Keratinocyte (primary cell): ENCODE data around the gene RNF115. TPM values are rescaled to one million over a fixed set of nuclear protein-coding genes. Genes with fewer than 3 reads are reported as not detected.

Experiments
- DNase-seq: peaks from one replicate; pipeline ENCODE4 v3.0.0-alpha.2; 2011; ENCODE audit warnings: low read depth, missing footprints, low spot score
- FAIRE-seq: peaks from 2 replicates; lab custom pipeline; 2011; peaks lifted over from hg19 to GRCh38; lab: Jason Lieb, UNC
- H2AFZ ChIP-seq: 2 replicates; pipeline ENCODE4 v1.6.0; 2012; ENCODE audit warnings: low read length, control low read depth, inconsistent platforms; ENCODE audit not compliant: control insufficient read depth
- H3K27ac ChIP-seq: 2 replicates; pipeline ENCODE4 v1.5.1; 2011; ENCODE audit warnings: low read length; ENCODE audit not compliant: control insufficient read depth, insufficient read depth
- H3K27me3 ChIP-seq: 3 replicates; pipeline ENCODE4 v1.6.0; 2011; ENCODE audit warnings: low read length; ENCODE audit not compliant: control insufficient read depth, insufficient read depth; ENCODE audit errors: extremely low read depth
- H3K36me3 ChIP-seq, 2 experiments: 2 replicates in 1 of 2; 3 replicates in 1 of 2; pipeline ENCODE4 v1.5.1; 2011; ENCODE audit warnings: low read length in 2 of 2, mild to moderate bottlenecking in 1 of 2; ENCODE audit not compliant: control insufficient read depth in 2 of 2, insufficient read depth in 2 of 2; ENCODE audit errors: extremely low read depth in 1 of 2
- H3K4me1 ChIP-seq: 3 replicates; pipeline ENCODE4 v1.5.1; 2011; ENCODE audit warnings: low read length; ENCODE audit not compliant: control insufficient read depth, insufficient read depth; ENCODE audit errors: extremely low read depth
- H3K4me2 ChIP-seq: 3 replicates; pipeline ENCODE4 v1.6.0; 2011; ENCODE audit warnings: low read depth, low read length; ENCODE audit not compliant: control insufficient read depth, insufficient read depth; ENCODE audit errors: extremely low read depth
- H3K4me3 ChIP-seq, 3 experiments: fragments of 200-600 bp in 1 of 3; sonication (generic) in 1 of 3; 2 replicates in 2 of 3; 3 replicates in 1 of 3; pipeline ENCODE4 v1.5.1; 2011 to 2016; ENCODE audit warnings: low read length in 3 of 3, mild to moderate bottlenecking in 3 of 3, control low read depth in 2 of 3, inconsistent platforms in 1 of 3, low read depth in 1 of 3, mixed read lengths in 1 of 3, mixed run types in 1 of 3, moderate library complexity in 1 of 3; ENCODE audit not compliant: control insufficient read depth in 2 of 3, insufficient read depth in 2 of 3; ENCODE audit errors: extremely low read depth in 1 of 3
- H3K79me2 ChIP-seq: 2 replicates; pipeline ENCODE4 v1.6.0; 2012; ENCODE audit warnings: low read length; ENCODE audit not compliant: control insufficient read depth, insufficient read depth
- H3K9ac ChIP-seq: 3 replicates; pipeline ENCODE4 v1.6.0; 2011; ENCODE audit warnings: low read length; ENCODE audit not compliant: control insufficient read depth, insufficient read depth; ENCODE audit errors: extremely low read depth
- H3K9me1 ChIP-seq: 3 replicates; pipeline ENCODE4 v1.6.0; 2011; ENCODE audit warnings: low read length; ENCODE audit not compliant: control insufficient read depth, insufficient read depth; ENCODE audit errors: extremely low read depth
- H3K9me3 ChIP-seq: 2 replicates; pipeline ENCODE4 v1.5.1; 2012; ENCODE audit warnings: low read depth, low read length; ENCODE audit not compliant: control insufficient read depth
- H4K20me1 ChIP-seq: 3 replicates; pipeline ENCODE4 v1.6.0; 2011; ENCODE audit warnings: low read length; ENCODE audit not compliant: control insufficient read depth, insufficient read depth; ENCODE audit errors: extremely low read depth
- EZH2 ChIP-seq: IDR thresholded peaks from one replicate; pipeline ENCODE4 v1.6.1; 2012; ENCODE audit warnings: inconsistent platforms, mild to moderate bottlenecking, low read length, moderate library complexity
- dilution Hi-C: fragments of 300-500 bp; cut with MboI; formaldehyde crosslinking; loops from one replicate; pipeline ENCODE4 v1.7.0; 2020; ENCODE audit warnings: low sequenced_read_pairs; ENCODE audit not compliant: extremely low pct_ligation_motif_present
- polyA plus RNA-seq, 5 experiments: library from polyadenylated mRNA; depleted of rRNA in 3 of 5; stranded (reverse) in 3 of 5; stranded (forward) in 1 of 5; unstranded in 1 of 5; fragments of >200 nt; gene quantifications; 1 replicate in 1 of 5; 2 replicates in 3 of 5; 3 replicates in 1 of 5; pipeline versions ENCODE4 v1.2.1 to v1.2.3, GENCODE V29; 2011 to 2012; ENCODE audit warnings: missing spikeins in 2 of 5, low read depth in 1 of 5, low replicate concordance in 1 of 5
- TF ChIP-seq, protein P1 (sequence below), 3 experiments: IDR thresholded peaks in 1 of 3; conservative IDR thresholded peaks in 1 of 3; optimal IDR thresholded peaks in 1 of 3; 2 replicates in 2 of 3; 3 replicates in 1 of 3; pipeline versions ENCODE3 to v1.5.1; 2011; ENCODE audit warnings: low read length in 3 of 3, mild to moderate bottlenecking in 3 of 3, moderate library complexity in 2 of 3, control low read depth in 1 of 3, inconsistent platforms in 1 of 3; ENCODE audit not compliant: insufficient read depth in 2 of 3; ENCODE audit errors: extremely low read depth in 1 of 3

Gene RNF115
- polyA plus RNA-seq, 1 donor (not counting 4 experiments of a cell fraction or from before 2014, with no cell fraction given), result 10.1 TPM

DNA sequence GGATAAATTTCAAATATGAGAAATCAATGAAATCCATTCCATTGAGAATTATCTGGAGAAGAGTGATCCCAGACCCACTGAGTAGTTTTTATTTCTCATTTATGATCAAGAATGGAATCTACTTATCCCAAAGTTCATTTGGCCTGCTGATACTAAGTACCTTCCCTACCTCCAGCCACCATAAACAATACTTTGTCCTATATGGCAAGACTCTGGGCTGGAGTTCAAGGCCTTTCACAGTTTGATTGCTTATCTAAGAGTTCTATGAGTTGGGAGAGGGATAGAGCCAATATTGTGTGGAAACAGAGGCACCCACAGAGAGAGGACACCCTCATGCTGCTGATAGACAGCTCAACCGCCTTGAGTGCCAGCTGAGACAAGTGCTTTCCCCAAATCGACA, 121.8 kb downstream of the RNF115 start:
- Histone ChIP-seq H3K36me3 (no peaks in the 10 kb centered on the region), H3K79me2 (no peaks in the 10 kb centered on the region), H3K4me3 (no peak overlapping the region), H3K27ac (no peak overlapping the region), H3K9me1 (no peaks in the 10 kb centered on the region), H4K20me1 (no peaks in the 10 kb centered on the region), H2AFZ (no peak overlapping the region), H3K9me3 (no peaks in the 10 kb centered on the region), H3K4me1 (peaks cover 19% of the 10 kb centered on the region), H3K4me2 (no peak overlapping the region), H3K27me3 (no peaks in the 10 kb centered on the region), H3K9ac (no peak overlapping the region)
- TF ChIP-seq EZH2, result no peak
- TF ChIP-seq, protein P1, sequence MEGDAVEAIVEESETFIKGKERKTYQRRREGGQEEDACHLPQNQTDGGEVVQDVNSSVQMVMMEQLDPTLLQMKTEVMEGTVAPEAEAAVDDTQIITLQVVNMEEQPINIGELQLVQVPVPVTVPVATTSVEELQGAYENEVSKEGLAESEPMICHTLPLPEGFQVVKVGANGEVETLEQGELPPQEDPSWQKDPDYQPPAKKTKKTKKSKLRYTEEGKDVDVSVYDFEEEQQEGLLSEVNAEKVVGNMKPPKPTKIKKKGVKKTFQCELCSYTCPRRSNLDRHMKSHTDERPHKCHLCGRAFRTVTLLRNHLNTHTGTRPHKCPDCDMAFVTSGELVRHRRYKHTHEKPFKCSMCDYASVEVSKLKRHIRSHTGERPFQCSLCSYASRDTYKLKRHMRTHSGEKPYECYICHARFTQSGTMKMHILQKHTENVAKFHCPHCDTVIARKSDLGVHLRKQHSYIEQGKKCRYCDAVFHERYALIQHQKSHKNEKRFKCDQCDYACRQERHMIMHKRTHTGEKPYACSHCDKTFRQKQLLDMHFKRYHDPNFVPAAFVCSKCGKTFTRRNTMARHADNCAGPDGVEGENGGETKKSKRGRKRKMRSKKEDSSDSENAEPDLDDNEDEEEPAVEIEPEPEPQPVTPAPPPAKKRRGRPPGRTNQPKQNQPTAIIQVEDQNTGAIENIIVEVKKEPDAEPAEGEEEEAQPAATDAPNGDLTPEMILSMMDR (optimal IDR thresholded peaks at IDR 0.05 in 1 of 3, IDR thresholded peaks at IDR 0.05 in 1 of 3, conservative IDR thresholded peaks at IDR 0.05 in 1 of 3; ENCODE audit: extremely low read depth in 1 of 3, insufficient read depth in 2 of 3, low read length in 3 of 3), result no peak
- dilution Hi-C loops, result no loop called here
- FAIRE-seq, result no peak
- DNase-seq, result no peak

DNA sequence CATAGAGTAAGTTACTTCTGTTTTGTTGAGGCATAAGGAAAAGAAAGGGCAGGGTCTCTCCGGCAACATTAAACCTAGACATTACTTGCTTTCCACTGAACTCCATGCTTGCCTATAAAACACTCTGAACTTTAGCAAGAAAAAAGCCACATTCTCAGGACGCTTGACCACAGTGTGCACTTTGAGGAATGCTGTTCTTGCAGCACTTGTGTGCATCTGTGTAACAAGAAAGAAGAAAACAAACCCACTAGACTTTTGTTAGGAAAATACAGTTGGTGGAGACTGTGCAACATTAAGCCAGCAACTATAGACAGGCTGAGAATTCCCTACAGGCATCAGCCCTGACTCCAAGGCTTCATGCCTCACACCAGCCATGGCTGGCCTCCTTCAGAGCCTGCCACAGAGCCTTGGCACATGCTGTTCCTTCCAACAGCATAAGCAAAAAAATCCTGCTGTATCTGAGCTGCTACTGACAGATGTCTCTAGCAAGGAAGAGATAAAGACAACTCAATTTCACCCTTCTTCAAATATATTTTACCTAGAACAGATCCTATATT, 122.5 kb downstream of the RNF115 start:
- Histone ChIP-seq H3K27ac (no peak overlapping the region), H3K4me1 (peaks cover 12% of the 10 kb centered on the region), H3K9me3 (no peaks in the 10 kb centered on the region), H3K36me3 (no peaks in the 10 kb centered on the region), H3K9ac (no peak overlapping the region), H2AFZ (no peak overlapping the region), H3K9me1 (no peaks in the 10 kb centered on the region), H3K79me2 (no peaks in the 10 kb centered on the region), H3K4me3 (no peak overlapping the region), H3K4me2 (no peak overlapping the region), H3K27me3 (no peaks in the 10 kb centered on the region), H4K20me1 (no peaks in the 10 kb centered on the region)
- FAIRE-seq (no peak), DNase-seq (no peak)
- dilution Hi-C loops, result no loop called here
- no peak for TF ChIP-seq EZH2
- TF ChIP-seq, protein P1 (optimal IDR thresholded peaks at IDR 0.05 in 1 of 3, IDR thresholded peaks at IDR 0.05 in 1 of 3, conservative IDR thresholded peaks at IDR 0.05 in 1 of 3; ENCODE audit: extremely low read depth in 1 of 3, insufficient read depth in 2 of 3, low read length in 3 of 3), result no peak
